A673 (cell line): ENCODE results near the gene SH3TC1.

Experiments used
- EZH2 ChIP-seq: fragments of 200-600 bp; sonication (generic); IDR thresholded peaks from 2 replicates; pipeline ENCODE4 v1.6.1; 2017; ENCODE audit warnings: borderline replicate concordance, low read depth, mild to moderate bottlenecking, mixed read lengths, antibody characterized with exemption, low read length; ENCODE audit not compliant: poor library complexity, severe bottlenecking
- TF ChIP-seq, protein P1 (sequence below): fragments of 300-800, 200-600 bp; sonication (generic); conservative IDR thresholded peaks from 2 replicates; pipeline ENCODE4 v1.5.1; 2017; ENCODE audit warnings: low read depth, mild to moderate bottlenecking, antibody characterized with exemption, low read length, moderate library complexity, mixed read lengths

DNA sequence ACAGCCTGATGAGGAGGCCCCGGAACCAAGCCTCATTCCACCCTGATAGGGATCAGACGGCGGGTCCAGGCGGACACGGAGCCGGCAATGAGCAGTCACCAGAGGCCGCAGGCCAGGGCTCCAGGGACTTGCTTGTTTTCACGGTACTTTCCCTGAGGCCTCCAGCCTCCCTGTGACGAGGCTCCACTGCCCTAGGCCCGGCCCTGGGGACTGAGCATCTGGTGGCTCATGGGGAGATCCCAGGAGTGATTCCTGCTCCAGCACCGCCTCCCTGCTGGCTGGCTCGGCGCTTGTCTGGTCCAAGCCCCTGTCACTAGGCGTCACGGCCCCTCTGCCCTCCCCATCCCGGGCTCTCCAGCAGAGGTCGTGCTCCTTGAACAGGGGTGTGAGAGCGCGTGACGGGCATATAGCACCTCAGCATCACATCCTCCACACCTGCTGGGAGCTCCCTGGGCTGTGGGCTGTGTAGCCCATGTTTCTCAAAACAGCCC, 84.6 kb downstream of the SH3TC1 start:
- TF ChIP-seq, protein P1, sequence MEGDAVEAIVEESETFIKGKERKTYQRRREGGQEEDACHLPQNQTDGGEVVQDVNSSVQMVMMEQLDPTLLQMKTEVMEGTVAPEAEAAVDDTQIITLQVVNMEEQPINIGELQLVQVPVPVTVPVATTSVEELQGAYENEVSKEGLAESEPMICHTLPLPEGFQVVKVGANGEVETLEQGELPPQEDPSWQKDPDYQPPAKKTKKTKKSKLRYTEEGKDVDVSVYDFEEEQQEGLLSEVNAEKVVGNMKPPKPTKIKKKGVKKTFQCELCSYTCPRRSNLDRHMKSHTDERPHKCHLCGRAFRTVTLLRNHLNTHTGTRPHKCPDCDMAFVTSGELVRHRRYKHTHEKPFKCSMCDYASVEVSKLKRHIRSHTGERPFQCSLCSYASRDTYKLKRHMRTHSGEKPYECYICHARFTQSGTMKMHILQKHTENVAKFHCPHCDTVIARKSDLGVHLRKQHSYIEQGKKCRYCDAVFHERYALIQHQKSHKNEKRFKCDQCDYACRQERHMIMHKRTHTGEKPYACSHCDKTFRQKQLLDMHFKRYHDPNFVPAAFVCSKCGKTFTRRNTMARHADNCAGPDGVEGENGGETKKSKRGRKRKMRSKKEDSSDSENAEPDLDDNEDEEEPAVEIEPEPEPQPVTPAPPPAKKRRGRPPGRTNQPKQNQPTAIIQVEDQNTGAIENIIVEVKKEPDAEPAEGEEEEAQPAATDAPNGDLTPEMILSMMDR: no peak
- TF ChIP-seq EZH2: no peak
